SK-N-SH (cell line): ENCODE data around the gene DDX28. TPM values are rescaled to one million over a fixed set of nuclear protein-coding genes. Genes with fewer than 3 reads are reported as not detected.

Source experiments
- CTCF ChIA-PET: fragments of 300-600, 350-600 bp; formaldehyde crosslinking; extraction: SDS; loops from one replicate; lab custom pipeline; 2021; lab: Yijun Ruan, JAX
- POLR2A ChIA-PET: fragments of 350-600 bp; sonication (Branson Sonifier 250); formaldehyde crosslinking; extraction: SDS; loops from one replicate; lab custom pipeline; 2020; ENCODE audit warnings: antibody characterized with exemption, inconsistent platforms; lab: Yijun Ruan, JAX
- DNase-seq: peaks from one replicate; pipeline ENCODE4 v3.0.0; 2012
- H2AFZ ChIP-seq: fragments of 200-600 bp; sonication (generic); 2 replicates; pipeline ENCODE4 v1.8.1; 2016; ENCODE audit warnings: antibody characterized with exemption, mild to moderate bottlenecking, low read depth
- H3F3A ChIP-seq: fragments of 200-600 bp; sonication (generic); replicated peaks from 2 replicates; pipeline ENCODE3; 2016; ENCODE audit warnings: antibody characterized with exemption, mild to moderate bottlenecking; ENCODE audit not compliant: insufficient read depth
- H3K27ac ChIP-seq, 2 experiments: fragments of 200-500 bp in 1 of 2; fragments of 200-600 bp in 1 of 2; sonication (Bioruptor generic) in 1 of 2; sonication (generic), shearing (Covaris generic) in 1 of 2; 2 replicates each; pipeline versions ENCODE4 v1.5.1 to v1.6.1; 2014 to 2016; ENCODE audit warnings: low read depth in 2 of 2, inconsistent platforms in 1 of 2, low read length in 1 of 2, mild to moderate bottlenecking in 1 of 2, mixed read lengths in 1 of 2
- H3K27me3 ChIP-seq: fragments of 200-600 bp; sonication (generic), shearing (Covaris generic); 2 replicates; pipeline ENCODE4 v1.6.1; 2016; ENCODE audit warnings: mixed run types; ENCODE audit not compliant: insufficient read depth
- H3K36me3 ChIP-seq, 2 experiments: fragments of 200-500 bp in 1 of 2; fragments of 200-600 bp in 1 of 2; sonication (Bioruptor generic) in 1 of 2; sonication (generic) in 1 of 2; replicated peaks in 1 of 2; 2 replicates each; pipeline versions ENCODE3 to v1.5.1; 2014 to 2016; ENCODE audit warnings: low read length in 1 of 2, mild to moderate bottlenecking in 1 of 2; ENCODE audit not compliant: insufficient read depth in 2 of 2, control insufficient read depth in 1 of 2
- H3K4me1 ChIP-seq, 2 experiments: fragments of 200-500 bp in 1 of 2; fragments of 200-600 bp in 1 of 2; sonication (Bioruptor generic) in 1 of 2; sonication (generic), shearing (Covaris generic) in 1 of 2; 2 replicates each; pipeline versions ENCODE4 v1.5.1 to v1.6.1; 2014 to 2016; ENCODE audit warnings: low read depth in 1 of 2, low read length in 1 of 2, mixed run types in 1 of 2; ENCODE audit not compliant: insufficient read depth in 2 of 2, control insufficient read depth in 1 of 2
- H3K4me2 ChIP-seq: fragments of 200-600 bp; sonication (generic), shearing (Covaris generic); 2 replicates; pipeline ENCODE4 v1.6.1; 2017; ENCODE audit warnings: mixed run types
- H3K4me3 ChIP-seq, 2 experiments: fragments of 200-500 bp in 1 of 2; fragments of 200-600 bp in 1 of 2; sonication (Bioruptor generic) in 1 of 2; sonication (generic), shearing (Covaris generic) in 1 of 2; 2 replicates each; pipeline versions ENCODE4 v1.5.1 to v1.8.1; 2014 to 2016; ENCODE audit warnings: low read depth in 2 of 2, inconsistent platforms in 1 of 2, low read length in 1 of 2, mild to moderate bottlenecking in 1 of 2, mixed read lengths in 1 of 2, moderate library complexity in 1 of 2
- H3K79me2 ChIP-seq: fragments of 200-600 bp; sonication (generic); 2 replicates; pipeline ENCODE4 v1.8.1; 2017; ENCODE audit warnings: mild to moderate bottlenecking; ENCODE audit not compliant: insufficient read depth
- H3K9ac ChIP-seq: fragments of 200-600 bp; sonication (generic); 2 replicates; pipeline ENCODE4 v1.6.1; 2017; ENCODE audit warnings: mixed run types
- H3K9me2 ChIP-seq: fragments of 200-600 bp; sonication (generic); 2 replicates; pipeline ENCODE4 v1.6.1; 2017; ENCODE audit warnings: mixed run types
- H3K9me3 ChIP-seq: fragments of 200-600 bp; sonication (generic); 2 replicates; pipeline ENCODE4 v1.6.1; 2017; ENCODE audit warnings: mixed run types, mild to moderate bottlenecking, moderate library complexity
- H4K20me1 ChIP-seq: fragments of 200-600 bp; sonication (generic); 2 replicates; pipeline ENCODE4 v1.6.1; 2017; ENCODE audit warnings: mild to moderate bottlenecking, mixed run types; ENCODE audit not compliant: insufficient read depth
- CTCF ChIP-seq: fragments of 200-600 bp; sonication (generic); IDR thresholded peaks from 2 replicates; pipeline ENCODE4 v1.6.1; 2017; ENCODE audit warnings: antibody characterized with exemption, mild to moderate bottlenecking, moderate library complexity
- FOSL2 ChIP-seq: IDR thresholded peaks from 2 replicates; pipeline ENCODE4 v1.4.0; 2012; ENCODE audit warnings: low read depth, mild to moderate bottlenecking, moderate library complexity, borderline replicate concordance
- GABPA ChIP-seq: IDR thresholded peaks from 2 replicates; pipeline ENCODE4 v1.4.0; 2012; ENCODE audit warnings: low read depth, mild to moderate bottlenecking
- GATA2 ChIP-seq: sonication (generic); formaldehyde crosslinking; IDR thresholded peaks from 2 replicates; pipeline ENCODE4 v1.5.0; 2020; ENCODE audit warnings: mild to moderate bottlenecking, missing genetic modification reagents
- JUND ChIP-seq: IDR thresholded peaks from 2 replicates; pipeline ENCODE4 v1.4.0; 2012
- MEF2A ChIP-seq: IDR thresholded peaks from 2 replicates; pipeline ENCODE4 v1.4.0; 2012; ENCODE audit warnings: low read depth, borderline replicate concordance
- MXI1 ChIP-seq: IDR thresholded peaks from 2 replicates; pipeline ENCODE4 v1.6.1; 2012; ENCODE audit warnings: mild to moderate bottlenecking, low read depth, low read length, improper control_type of control experiment
- RAD21 ChIP-seq: IDR thresholded peaks from 2 replicates; pipeline ENCODE4 v1.6.1; 2012; ENCODE audit warnings: mild to moderate bottlenecking, low read length
- RFX5 ChIP-seq: IDR thresholded peaks from 2 replicates; pipeline ENCODE4 v1.6.1; 2012; ENCODE audit warnings: mild to moderate bottlenecking, improper control_type of control experiment, low read length
- RXRA ChIP-seq: IDR thresholded peaks from 2 replicates; pipeline ENCODE4 v1.4.0; 2012; ENCODE audit warnings: low read depth, mild to moderate bottlenecking, borderline replicate concordance
- SIN3A ChIP-seq: IDR thresholded peaks from 2 replicates; pipeline ENCODE4 v1.6.1; 2012; ENCODE audit warnings: low read depth, mild to moderate bottlenecking, low read length, moderate library complexity, borderline replicate concordance
- SMC3 ChIP-seq: IDR thresholded peaks from 2 replicates; pipeline ENCODE4 v1.6.1; 2012; ENCODE audit warnings: low read depth, low read length, improper control_type of control experiment
- USF2 ChIP-seq: fragments of 150-350 bp; IDR thresholded peaks from 2 replicates; pipeline ENCODE4 v1.6.1; 2017; ENCODE audit warnings: antibody characterized with exemption, low read length, low read depth, borderline replicate concordance
- WGBS: methylation state at CpG from one replicate; pipeline ENCODE4 v1.1.6; 2017; ENCODE audit warnings: low lambda C conversion rate; 5-methylcytosine and 5-hydroxymethylcytosine counted together
- polyA plus RNA-seq, 3 experiments: library from polyadenylated mRNA; depleted of rRNA; stranded (reverse); fragments of >200 nt; gene quantifications; 2 replicates each; pipeline ENCODE4 v1.2.3, GENCODE V29; 2012
- TF ChIP-seq, protein P1 (sequence below): IDR thresholded peaks from 2 replicates; pipeline ENCODE4 v1.4.0; 2012; ENCODE audit warnings: low read depth
- TF ChIP-seq, protein P2 (sequence below): IDR thresholded peaks from 2 replicates; pipeline ENCODE4 v1.4.0; 2012; ENCODE audit warnings: low read depth, borderline replicate concordance

Gene DDX28
- polyA plus RNA-seq, 1 of the 3 experiments (the other 2 are of a cell fraction), result 10.8 TPM

DNA sequence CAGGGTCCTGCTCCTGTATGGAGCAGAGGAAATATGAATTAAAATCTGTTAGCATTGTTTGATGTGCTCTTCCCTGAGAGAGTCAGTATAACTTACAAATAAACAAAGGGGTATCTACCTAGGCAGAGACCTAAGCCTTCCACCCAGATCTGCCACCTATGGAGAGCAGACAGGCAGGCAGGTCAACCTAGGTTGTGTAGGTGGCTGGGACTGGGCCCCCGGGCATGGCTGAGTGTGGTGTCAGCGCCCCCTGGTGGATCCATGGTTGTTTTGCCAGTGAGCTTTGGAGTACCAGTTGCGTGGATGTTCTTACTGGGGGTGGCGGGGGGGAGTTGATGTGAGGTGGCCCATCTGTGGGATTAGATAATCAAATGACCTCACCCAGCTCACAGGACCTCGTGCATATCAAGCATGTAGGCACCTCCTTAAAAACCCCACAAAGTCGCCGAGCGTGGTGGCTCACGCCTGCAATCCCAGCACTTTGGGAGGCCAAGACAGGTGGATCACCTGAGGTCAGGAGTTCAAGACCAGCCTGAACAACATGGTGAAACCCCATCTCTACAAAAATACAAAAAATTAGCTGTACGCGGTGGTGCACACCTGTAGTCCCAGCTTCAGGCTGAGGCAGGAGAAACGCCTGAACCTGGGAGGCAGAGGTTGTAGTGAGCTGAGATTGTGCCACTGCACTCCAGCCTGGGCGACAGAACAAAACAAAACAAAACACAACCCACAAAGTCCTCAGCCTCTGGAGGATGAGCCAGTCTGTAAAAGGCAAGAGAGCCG lies 17.7 kb upstream of the DDX28 start:
- peak; percentile 82 for DNase-seq
- no peaks in the 10 kb centered on the region for H3K9me2 ChIP-seq
- H3K4me2 ChIP-seq, result no peak overlapping the region
- TF ChIP-seq RAD21, result peak; percentile 84
- peak; percentile 69 for TF ChIP-seq SMC3
- no peak for TF ChIP-seq GATA2 (CRISPR knock-in tag)
- peak; percentile 91 for TF ChIP-seq CTCF
- TF ChIP-seq, all 33 proteins: peak for 3
- no peaks in the 10 kb centered on the region for H4K20me1 ChIP-seq
- H3K36me3 ChIP-seq, result peaks cover 0 to 3% of the 10 kb centered on the region in 2 experiments
- ChIA-PET POLR2A (interaction anchor here (1.2 kb wide), 1 partner anchor 106 kb away, joined by 4 read pairs; no protein-coding TSS in a partner anchor), CTCF (interaction anchor here (0.6 to 3.6 kb wide), 55 partner anchors 8 to 526 kb away, joined by 3 to 29 read pairs (median 5); partner anchors contain the start of genes DDX28, DPEP3, DUS2 and NRN1L)
- H3K4me1 ChIP-seq, result no peaks in the 10 kb centered on the region
- H3K4me3 ChIP-seq, result no peak overlapping the region
- H3K27ac ChIP-seq, result no peak overlapping the region
- H3K79me2 ChIP-seq, result no peaks in the 10 kb centered on the region
- H2AFZ ChIP-seq, result no peak overlapping the region
- no peaks in the 10 kb centered on the region for H3K27me3 ChIP-seq
- no peaks in the 10 kb centered on the region for H3F3A ChIP-seq
- 73% methylated on average over 13 of the region's 14 CpGs for WGBS
- H3K9me3 ChIP-seq, result no peaks in the 10 kb centered on the region
- H3K9ac ChIP-seq, result no peak overlapping the region

GRCh38 chr16:68037841-68038597 lies 15.0 kb upstream of the DDX28 start:
- Histone ChIP-seq H3K4me3 (no peak overlapping the region), H4K20me1 (no peaks in the 10 kb centered on the region), H3K27me3 (no peaks in the 10 kb centered on the region), H3K9me2 (no peaks in the 10 kb centered on the region), H2AFZ (no peak overlapping the region), H3K36me3 (peaks cover 0 to 3% of the 10 kb centered on the region in 2 experiments), H3F3A (no peaks in the 10 kb centered on the region), H3K4me1 (no peaks in the 10 kb centered on the region), H3K9me3 (no peaks in the 10 kb centered on the region), H3K79me2 (no peaks in the 10 kb centered on the region), H3K9ac (no peak overlapping the region), H3K27ac (no peak overlapping the region)
- WGBS, result 93% methylated on average over 9 of the region's 9 CpGs
- DNase-seq, result no peak
- CTCF ChIA-PET, result interaction anchor here (0.6 to 3.6 kb wide), 5 partner anchors 10 to 223 kb away, joined by 3 to 29 read pairs (median 5); no protein-coding TSS in a partner anchor
- TF ChIP-seq USF2, result no peak
- TF ChIP-seq JUND, result no peak
- TF ChIP-seq, protein P1, sequence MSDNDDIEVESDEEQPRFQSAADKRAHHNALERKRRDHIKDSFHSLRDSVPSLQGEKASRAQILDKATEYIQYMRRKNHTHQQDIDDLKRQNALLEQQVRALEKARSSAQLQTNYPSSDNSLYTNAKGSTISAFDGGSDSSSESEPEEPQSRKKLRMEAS, result no peak
- no peak for TF ChIP-seq RAD21
- no peak for TF ChIP-seq FOSL2
- TF ChIP-seq, protein P2, sequence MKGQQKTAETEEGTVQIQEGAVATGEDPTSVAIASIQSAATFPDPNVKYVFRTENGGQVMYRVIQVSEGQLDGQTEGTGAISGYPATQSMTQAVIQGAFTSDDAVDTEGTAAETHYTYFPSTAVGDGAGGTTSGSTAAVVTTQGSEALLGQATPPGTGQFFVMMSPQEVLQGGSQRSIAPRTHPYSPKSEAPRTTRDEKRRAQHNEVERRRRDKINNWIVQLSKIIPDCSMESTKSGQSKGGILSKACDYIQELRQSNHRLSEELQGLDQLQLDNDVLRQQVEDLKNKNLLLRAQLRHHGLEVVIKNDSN, result no peak
- no peak for TF ChIP-seq SIN3A
- TF ChIP-seq RFX5, result no peak
- TF ChIP-seq MEF2A, result no peak
- no peak for TF ChIP-seq RXRA
- TF ChIP-seq GABPA, result no peak
- TF ChIP-seq MXI1, result no peak
- TF ChIP-seq, all 33 proteins: peak for 0
- POLR2A ChIA-PET, result no interaction called here
- no peak overlapping the region for H3K4me2 ChIP-seq
